Fibroblast of mammary gland (primary cell): Measurements from ENCODE around the gene LRBA.

Experiments used
- DNase-seq: peaks from one replicate; pipeline ENCODE4 v3.0.0-alpha.2; 2010; ENCODE audit warnings: low read depth
- H3K4me3 ChIP-seq: 2 replicates; pipeline ENCODE4 v1.5.1; 2011; ENCODE audit warnings: low read depth, mild to moderate bottlenecking, low read length, moderate library complexity; ENCODE audit not compliant: control insufficient read depth
- TF ChIP-seq, protein P1 (sequence below): conservative IDR thresholded peaks from 2 replicates; pipeline ENCODE4 v1.5.1; 2011; ENCODE audit warnings: low read depth, low read length, inconsistent platforms; ENCODE audit not compliant: control insufficient read depth, insufficient read depth

LRBA gene

GRCh38 chr4:150584111-150584915 is 430.8 kb downstream of the LRBA start:
- H3K4me3 ChIP-seq, result no peak overlapping the region
- TF ChIP-seq, protein P1, sequence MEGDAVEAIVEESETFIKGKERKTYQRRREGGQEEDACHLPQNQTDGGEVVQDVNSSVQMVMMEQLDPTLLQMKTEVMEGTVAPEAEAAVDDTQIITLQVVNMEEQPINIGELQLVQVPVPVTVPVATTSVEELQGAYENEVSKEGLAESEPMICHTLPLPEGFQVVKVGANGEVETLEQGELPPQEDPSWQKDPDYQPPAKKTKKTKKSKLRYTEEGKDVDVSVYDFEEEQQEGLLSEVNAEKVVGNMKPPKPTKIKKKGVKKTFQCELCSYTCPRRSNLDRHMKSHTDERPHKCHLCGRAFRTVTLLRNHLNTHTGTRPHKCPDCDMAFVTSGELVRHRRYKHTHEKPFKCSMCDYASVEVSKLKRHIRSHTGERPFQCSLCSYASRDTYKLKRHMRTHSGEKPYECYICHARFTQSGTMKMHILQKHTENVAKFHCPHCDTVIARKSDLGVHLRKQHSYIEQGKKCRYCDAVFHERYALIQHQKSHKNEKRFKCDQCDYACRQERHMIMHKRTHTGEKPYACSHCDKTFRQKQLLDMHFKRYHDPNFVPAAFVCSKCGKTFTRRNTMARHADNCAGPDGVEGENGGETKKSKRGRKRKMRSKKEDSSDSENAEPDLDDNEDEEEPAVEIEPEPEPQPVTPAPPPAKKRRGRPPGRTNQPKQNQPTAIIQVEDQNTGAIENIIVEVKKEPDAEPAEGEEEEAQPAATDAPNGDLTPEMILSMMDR, result no peak
- no peak for DNase-seq

- DNase-seq, result no peak
- TF ChIP-seq, protein P1, result no peak
- H3K4me3 ChIP-seq, result no peak overlapping the region
Measured at GRCh38 chr4:150583287-150584110, 431.6 kb downstream of the LRBA start.

DNA sequence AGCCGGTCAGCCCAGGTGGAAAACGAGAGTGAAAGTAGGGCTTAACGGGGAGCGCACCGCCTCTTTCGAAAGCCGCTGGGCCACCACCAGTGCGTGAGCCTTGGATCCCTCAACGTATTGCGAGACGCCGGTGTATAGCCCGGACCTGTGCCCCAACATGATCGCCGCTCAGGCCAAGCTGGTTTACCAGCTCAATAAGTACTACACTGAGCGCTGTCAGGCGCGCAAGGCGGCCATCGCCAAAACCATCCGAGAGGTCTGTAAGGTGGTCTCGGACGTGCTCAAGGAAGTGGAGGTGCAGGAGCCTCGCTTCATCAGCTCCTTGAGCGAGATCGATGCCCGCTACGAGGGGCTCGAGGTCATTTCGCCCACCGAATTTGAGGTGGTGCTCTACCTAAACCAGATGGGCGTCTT is 432.2 kb downstream of the LRBA start:
- H3K4me3 ChIP-seq, result no peak overlapping the region

DNA sequence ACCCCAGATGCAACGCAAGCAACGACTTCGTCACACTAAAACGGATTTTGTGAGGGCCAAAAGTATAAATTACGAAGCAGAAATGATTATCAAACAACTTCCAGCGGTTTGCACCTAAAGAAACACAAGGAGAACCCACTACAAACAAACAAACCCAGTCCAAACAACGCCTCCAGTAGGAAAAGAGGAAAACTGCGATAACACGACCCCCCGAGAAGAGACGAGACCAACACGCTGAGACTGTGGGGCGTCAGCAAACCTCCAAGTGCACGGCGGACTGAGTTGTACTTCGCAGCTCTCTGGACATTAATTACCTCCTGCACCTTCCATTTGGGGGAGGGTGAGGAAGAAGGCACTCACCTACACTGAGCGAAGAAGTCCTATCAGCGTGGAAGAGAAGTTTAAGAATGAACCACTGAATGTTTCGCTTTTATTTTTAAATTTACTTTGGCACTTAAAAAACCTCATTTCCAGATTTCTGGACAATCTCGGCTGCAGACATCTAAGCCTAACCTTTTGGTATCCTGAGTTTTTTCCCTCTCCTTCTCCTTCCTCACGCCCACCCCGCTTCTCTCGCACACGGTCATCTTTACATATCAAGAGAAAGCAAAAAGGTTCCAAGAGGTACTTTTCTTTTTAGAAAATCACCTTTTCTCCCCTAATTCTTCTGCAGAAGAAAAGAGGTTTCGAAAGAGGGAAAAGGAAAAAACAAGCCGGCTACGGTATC is 432.8 kb downstream of the LRBA start, which contains the start of gene MAB21L2:
MAB21L2 (plus strand) TSS at position 6 of the 727 bp plus-strand sequence. CDS start 879 bp downstream, outside the sequence.
- no peak within 1 kb of the TSS for H3K4me3 ChIP-seq
- DNase-seq, result no peak
- TF ChIP-seq, protein P1, result no peak

More for the DNA sequence above, 432.2 kb downstream of the LRBA start:
- DNase-seq, result no peak
- TF ChIP-seq, protein P1, result no peak

- TF ChIP-seq, protein P1, result no peak
- no peak overlapping the region for H3K4me3 ChIP-seq
- DNase-seq, result no peak
Measured at GRCh38 chr4:150581641-150582051, 433.4 kb downstream of the LRBA start.

GRCh38 chr4:150581056-150581605 is 434.0 kb downstream of the LRBA start:
- H3K4me3 ChIP-seq, result no peak overlapping the region
- no peak for DNase-seq
- TF ChIP-seq, protein P1, result no peak
